Activated CD4-positive, alpha-beta T cell treated with anti-CD3 and anti-CD28 coated beads, Interleukin-2, amount 50 U/mL, for 16 hours (primary cell): ENCODE results near the gene FAU.
"Not testable (repeated sequence)": the region's sequence is repeated elsewhere in the genome, so short reads cannot be mapped to it uniquely, and the experiment has no call there.

ENCODE experiments used
- DNase-seq: peaks from one replicate; pipeline ENCODE4 v3.0.0-alpha.2; 2020

FAU gene

DNA sequence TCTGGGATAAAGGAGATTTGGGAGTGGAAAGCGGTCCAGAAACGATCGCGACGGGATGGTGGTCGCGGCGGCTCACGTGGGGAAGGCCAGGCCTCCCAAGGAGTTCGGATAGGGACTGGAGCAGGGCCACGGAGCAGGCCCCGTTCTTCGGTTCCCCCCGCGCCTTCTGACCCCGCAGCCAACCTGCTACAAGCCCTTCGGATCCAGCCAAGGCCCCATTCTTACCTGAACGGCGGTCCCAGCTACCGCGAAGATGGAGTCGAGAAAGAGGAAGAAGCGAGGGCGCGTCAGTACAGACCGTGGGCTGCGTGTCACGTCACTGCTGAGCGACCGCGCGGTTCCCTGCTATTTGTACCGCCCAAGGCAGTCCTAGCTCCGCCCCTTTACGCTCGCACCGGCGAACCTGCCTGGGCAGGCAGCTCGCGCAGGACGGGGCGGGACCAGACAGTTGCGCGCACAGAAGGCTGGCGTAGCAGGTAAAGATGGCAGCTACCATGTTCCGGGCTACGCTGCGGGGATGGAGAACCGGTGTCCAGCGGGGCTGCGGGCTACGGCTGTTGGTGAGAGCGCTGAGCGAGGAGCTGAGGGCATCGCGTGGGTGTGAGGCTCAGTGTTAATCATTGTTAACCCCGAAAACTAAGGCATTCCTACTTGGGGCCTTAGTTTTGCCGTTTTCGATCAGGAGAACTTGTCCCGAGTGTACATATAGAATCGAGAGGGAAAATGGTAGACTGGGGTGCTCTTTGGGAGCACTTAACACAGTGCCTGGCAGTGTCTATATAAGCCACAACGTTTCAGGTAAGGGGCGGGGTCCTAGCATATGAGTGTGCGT lies at the start of gene FAU, which contains the start of gene MRPL49:
Gene FAU, minus strand, starts transcription at position 270 of the 832 bp plus-strand sequence. CDS start 321 bp downstream, outside the sequence.
Gene MRPL49, plus strand, starts transcription at position 457 of the 832 bp plus-strand sequence. Its CDS starts 26 bp downstream, at position 483.
- DNase-seq: peak; percentile 99

GRCh38 chr11:65170058-65170534 lies 48.2 kb upstream of the FAU start, which contains the start of gene SPDYC:
TSS of gene SPDYC (plus strand) at chr11:65170233. CDS start at chr11:65171358, 1,125 bp downstream.
- DNase-seq: no peak

- DNase-seq: no peak
Observed at GRCh38 chr11:65169164-65169641, 47.3 kb upstream of the FAU start.

DNA sequence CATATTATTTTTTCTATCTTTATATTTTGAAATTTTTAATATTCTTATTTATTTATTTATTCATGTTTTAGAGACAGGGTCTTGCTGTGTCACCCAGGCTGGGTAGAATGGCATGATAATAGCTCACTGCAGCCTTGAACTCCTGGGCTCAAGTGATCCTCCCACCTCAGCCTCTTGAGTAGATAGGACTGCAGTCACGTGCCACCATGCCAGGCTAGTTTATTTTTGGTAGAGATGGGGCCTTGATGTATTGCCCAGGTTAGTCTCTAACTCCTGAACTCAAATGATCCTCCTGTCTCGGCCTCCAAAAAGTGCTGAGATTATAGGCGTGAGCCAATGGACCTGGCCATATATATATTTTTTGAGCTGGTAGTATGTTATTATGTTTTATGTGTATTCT lies 45.7 kb upstream of the FAU start:
- DNase-seq: no peak

GRCh38 chr11:65166893-65167292 lies 45.0 kb upstream of the FAU start:
- DNase-seq: no peak

DNA sequence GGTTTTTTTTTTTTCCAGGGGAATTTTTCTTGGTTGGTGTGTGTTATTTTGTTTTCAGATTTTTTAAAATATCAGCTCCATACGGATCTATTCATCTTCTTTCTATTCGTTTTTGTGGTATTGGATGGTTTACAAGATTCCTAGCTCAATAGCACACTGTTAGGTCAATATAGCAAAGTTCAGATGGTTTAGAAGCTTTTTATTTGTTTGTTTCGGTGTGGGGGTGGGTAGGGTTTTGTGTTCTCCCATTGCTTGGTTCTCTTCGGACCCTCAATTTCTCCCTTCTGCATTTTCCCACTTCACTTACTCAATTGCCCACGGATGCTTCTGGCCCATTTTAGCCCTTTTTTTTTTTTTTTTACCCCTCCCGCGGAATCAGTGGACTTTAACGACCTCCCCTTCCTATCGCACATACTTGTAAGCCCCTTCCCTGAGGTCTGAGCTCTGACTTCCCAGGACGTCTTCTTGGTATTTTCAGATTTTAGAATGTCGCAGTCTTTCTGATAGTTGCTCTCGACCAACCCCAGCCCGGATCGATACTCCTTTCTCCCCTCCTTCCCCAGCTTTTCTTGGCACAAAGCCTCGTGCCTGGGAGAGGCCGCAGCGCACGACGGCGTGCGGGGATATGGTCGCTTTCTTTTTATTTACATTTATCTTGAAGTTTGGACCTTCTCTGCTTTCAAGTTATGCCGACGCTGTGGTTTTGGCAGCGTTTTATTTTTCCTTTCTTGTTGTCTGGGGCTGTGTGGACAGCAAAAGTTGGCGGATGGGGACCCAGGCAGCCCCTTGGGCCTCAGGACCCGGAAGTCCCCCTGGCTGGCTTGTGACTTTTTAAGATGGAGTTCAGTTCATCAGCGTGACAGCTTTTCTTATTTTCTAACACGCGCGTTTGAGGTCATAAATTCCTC lies 43.7 kb upstream of the FAU start:
- no peak for DNase-seq

- DNase-seq: no peak
Observed at GRCh38 chr11:65163684-65164083, 41.8 kb upstream of the FAU start.

DNA sequence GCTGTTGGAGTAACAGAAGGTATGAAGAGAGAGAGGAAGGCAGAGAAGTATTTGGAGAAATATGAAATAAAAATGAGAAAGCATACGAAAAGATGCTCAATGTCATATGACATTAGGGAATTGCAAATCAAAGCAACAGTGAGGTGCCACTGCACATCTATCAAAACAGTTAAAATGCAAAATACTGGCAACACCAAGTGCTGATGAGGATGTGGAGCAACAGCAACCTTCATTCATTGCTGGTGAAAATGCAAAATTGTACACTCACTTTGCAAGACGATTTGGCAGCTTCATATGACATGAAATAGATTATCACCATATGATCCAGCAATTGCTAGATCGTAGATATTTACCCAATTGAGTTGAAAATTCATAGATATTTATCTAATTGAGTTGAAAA lies 38.7 kb upstream of the FAU start:
- no peak for DNase-seq

DNA sequence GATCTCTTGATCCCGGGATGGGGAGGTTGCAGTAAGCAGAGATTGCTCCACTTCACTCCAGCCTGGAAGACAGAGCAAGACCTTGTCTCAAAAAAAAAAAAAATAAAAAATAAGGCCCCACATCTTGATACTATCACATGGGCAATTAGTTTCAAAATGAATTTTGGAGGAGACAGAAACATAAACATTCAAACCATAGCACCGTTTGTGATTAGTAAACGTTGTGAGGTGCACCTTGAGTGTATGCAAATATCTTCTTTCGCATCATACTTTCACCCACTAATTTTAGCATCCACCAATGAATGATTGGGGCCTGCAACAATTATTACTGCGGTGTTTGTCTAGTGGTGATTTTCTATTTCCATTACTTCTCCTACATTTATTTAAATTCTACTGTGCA lies 37.1 kb upstream of the FAU start:
- no peak for DNase-seq

- DNase-seq: no peak
Observed at GRCh38 chr11:65157336-65157735, 35.4 kb upstream of the FAU start.

DNA sequence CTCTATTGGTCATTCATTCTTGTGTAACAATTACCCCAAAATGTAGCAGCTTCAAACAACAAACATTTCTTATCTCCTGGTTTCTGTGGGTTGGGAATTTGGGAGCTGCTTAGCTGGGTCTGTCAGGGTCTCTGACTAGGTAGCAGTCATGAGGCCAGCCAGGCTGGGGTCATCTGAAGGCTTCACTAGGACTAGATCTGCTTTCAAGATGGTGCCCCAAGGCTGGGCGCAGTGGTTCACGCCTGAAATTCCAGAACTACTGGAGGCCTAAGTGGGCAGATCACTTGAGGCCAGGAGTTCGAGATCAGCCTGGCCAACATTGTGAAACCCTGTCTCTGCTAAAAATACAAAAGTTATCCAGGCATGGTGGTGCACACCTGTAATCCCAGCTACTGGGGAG lies 35.0 kb upstream of the FAU start:
- DNase-seq: no peak

DNA sequence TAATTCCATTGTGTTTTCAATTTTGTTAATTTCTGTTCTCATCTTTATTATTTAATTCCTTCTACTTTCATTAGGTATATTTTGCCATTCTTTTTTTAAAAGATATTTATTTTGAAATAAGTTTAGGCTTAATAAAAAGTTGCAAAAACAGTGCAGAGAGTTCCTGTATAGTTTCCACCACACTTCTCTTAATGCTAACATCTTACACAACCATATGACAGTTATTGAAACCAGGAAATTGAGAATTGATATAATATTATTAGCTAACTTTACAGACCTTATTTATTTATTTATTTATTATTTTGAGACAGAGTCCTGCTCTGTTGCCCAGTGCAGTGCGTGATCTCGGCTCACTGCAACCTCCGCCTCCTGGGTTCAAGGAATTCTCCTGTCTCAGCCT lies 34.3 kb upstream of the FAU start:
- DNase-seq: no peak

- no peak for DNase-seq
Observed at GRCh38 chr11:65152122-65152521, 30.2 kb upstream of the FAU start.

GRCh38 chr11:65151331-65151899 lies 29.5 kb upstream of the FAU start:
- no peak for DNase-seq

DNA sequence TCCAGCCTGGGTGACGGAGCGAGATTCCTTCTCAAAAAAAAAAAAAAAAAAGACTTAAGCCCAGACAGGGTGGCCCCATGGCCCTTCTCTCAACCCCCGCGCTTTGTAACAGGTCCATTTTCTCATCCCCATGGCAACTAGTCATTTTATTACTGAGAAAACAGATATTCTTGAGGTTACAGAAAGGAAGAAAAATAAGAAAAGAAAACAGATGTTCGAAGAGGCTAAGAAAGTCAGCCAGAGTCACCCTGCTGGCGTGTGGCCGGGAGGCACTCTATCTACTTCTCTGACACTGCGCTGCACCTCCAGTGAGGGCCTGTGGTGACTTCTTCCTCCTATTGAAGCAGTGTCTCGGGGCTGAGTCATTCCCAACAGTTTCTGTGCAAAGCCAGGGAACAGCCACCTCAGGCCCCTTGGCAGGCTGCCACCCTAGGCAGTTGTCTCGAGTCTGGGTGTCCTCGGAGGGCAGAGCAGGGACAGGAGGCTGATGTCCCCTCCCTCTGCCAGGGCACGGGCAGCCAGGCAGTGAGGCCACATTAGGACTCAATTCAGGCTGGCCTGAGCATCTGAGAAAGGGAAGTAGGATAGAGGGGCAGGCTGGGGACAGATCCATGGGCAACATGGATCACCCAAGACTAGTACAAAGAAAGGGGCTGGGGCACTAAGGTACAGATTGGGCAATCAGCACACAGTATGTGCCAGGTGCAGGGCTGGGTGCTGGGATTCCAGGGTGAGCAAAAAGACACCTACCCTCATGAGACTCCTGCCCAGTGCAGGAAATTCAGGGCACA lies 28.8 kb upstream of the FAU start:
- DNase-seq: peak; percentile 37

DNA sequence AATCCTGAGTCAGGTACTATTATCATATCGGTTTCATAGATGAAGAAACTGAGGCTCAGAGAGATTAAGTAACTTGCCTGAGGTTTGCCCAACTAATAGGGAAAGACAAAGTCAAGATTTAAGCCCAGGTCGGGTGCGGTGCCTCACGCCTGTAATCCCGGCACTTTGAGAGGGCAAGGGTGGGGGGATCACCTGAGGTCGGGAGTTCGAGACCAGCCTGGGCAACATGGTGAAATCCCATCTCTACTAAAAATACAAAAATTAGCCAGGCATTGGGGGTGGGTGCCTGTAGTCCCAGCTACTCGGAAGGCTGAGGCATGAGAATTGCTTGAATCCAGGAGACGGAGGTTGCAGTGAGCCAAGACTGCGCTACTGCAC lies 28.2 kb upstream of the FAU start:
- DNase-seq: not testable (repeated sequence)

DNA sequence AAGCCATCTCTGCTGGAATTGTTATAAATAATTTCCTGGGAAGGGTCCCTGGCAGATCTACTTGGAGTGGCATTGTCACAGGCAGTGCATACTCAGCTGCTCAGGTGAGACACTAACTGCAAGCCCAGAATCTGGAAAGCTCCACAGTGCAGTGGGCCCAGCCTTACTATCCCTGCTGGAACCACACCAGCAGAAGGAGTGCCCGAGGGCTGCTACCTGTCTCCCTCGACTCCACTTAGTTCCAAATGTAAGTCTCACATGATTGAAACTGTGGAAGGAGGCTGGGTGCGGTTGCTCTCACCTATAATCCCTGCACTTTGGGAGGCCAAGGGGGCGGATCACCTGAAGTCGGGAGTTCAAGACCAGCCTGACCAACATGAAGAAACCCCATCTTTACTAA lies 26.7 kb upstream of the FAU start:
- DNase-seq: no peak

- DNase-seq: no peak
Observed at GRCh38 chr11:65147352-65148075, 25.6 kb upstream of the FAU start.

DNA sequence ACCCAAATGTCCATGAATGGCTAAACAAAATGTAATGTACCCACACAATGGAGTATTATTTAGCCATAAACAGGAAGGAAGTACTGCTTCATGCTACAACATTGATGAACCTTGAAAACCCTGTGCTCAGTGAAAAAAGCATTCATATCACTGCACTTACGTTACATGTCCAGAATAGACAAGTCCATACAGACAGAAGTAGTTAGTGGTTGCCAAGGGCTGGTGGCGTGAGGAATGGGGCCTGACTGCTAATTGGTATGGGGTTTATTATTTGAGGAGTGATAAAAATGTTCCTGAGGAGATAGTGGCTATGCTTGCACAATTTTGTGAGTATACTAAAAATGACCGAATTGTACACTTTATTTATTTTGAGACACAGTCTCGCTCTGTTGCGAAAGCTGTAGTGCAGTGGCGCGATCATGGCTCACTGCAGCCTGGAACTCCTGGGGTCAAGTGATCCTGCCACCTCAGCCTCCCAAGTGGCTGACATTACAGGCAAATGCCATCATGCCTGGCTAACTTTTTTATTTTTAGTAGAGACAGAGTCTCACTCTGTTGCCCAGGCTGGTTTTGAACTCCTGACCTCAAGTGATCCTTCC lies 20.1 kb upstream of the FAU start:
- DNase-seq: no peak

DNA sequence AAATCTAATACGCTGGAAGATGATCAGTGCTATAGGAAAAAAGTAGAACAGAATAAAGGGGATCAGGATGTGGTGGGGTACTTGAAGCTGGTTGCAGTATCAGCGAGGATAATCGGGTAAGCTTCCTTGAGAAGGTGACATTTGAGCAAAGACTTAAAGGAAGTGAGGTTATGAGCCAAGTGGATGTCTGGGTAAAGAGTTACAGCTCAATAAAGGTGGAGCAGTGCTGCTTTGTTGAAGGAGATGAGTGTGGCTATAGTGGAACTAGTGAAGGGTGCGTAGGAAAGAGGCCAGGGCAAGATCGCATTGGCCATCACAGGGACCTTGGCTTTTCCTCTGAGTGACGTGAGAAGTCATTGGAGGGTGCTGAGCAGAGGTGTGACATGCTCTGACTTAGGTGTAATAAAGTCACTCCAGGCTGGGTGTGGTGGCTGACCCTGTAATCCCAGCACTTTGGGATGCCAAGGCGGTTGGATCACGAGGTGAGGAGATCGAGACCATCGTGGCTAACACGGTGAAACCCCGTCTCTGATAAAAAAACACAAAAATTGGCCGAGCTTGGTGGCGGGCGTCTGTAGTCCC lies 14.7 kb upstream of the FAU start:
- no peak for DNase-seq
